GM19468 (cell line): ENCODE results near the gene PRR5.

ENCODE experiments used
- ATAC-seq: cut with Tn5 transposase; IDR thresholded peaks from one replicate; pipeline ENCODE4 v1.9.1; 2021; ENCODE audit warnings: mild to moderate bottlenecking, moderate library complexity, moderate number of reproducible peaks; ENCODE audit not compliant: unreplicated experiment; ENCODE audit errors: extremely low read depth

PRR5 gene

GRCh38 chr22:44689915-44690524 lies 12.0 kb upstream of the PRR5 start:
- ATAC-seq, result no peak

GRCh38 chr22:44691796-44692661 lies 10.0 kb upstream of the PRR5 start:
- no peak for ATAC-seq

- ATAC-seq, result no peak
Observed at GRCh38 chr22:44692662-44693007, 9.4 kb upstream of the PRR5 start.

GRCh38 chr22:44693145-44693544 lies 8.9 kb upstream of the PRR5 start:
- no peak for ATAC-seq

- ATAC-seq, result no peak
Observed at GRCh38 chr22:44693756-44694155, 8.2 kb upstream of the PRR5 start.

- ATAC-seq, result no peak
Observed at GRCh38 chr22:44697423-44698141, 4.4 kb upstream of the PRR5 start.

GRCh38 chr22:44698531-44699421 lies 3.2 kb upstream of the PRR5 start:
- no peak for ATAC-seq

- no peak for ATAC-seq
Observed at GRCh38 chr22:44700456-44700855, 1.5 kb upstream of the PRR5 start.

GRCh38 chr22:44701187-44701790 lies 715 bp upstream of the PRR5 start:
- no peak for ATAC-seq

GRCh38 chr22:44702479-44703198 lies 635 bp downstream of the PRR5 start:
- ATAC-seq, result no peak

GRCh38 chr22:44703255-44703870 lies 1.4 kb downstream of the PRR5 start:
- no peak for ATAC-seq

GRCh38 chr22:44704159-44705021 lies 2.4 kb downstream of the PRR5 start:
- no peak for ATAC-seq

GRCh38 chr22:44705022-44705297 lies 3.0 kb downstream of the PRR5 start:
- ATAC-seq, result no peak

GRCh38 chr22:44706488-44706887 lies 4.5 kb downstream of the PRR5 start:
- ATAC-seq, result no peak

GRCh38 chr22:44707178-44707577 lies 5.2 kb downstream of the PRR5 start:
- ATAC-seq, result no peak

GRCh38 chr22:44707752-44708151 lies 5.7 kb downstream of the PRR5 start:
- no peak for ATAC-seq

- no peak for ATAC-seq
Observed at GRCh38 chr22:44709881-44710392, 7.9 kb downstream of the PRR5 start.
